SIG-M5 treated with dmso at 0.1 percent for 504 hours (cell line): ENCODE results near the gene OR8K5.
"Not testable (repeated sequence)": the region's sequence is repeated elsewhere in the genome, so short reads cannot be mapped to it uniquely, and the experiment has no call there.

ENCODE experiments used
- DNase-seq: peaks from one replicate; lab custom pipeline; 2025; ENCODE audit not compliant: unreplicated experiment; lab: John Stamatoyannopoulos, UW

OR8K5 gene

GRCh38 chr11:56160217-56160616 is at the start of gene OR8K5:
Gene OR8K5 (minus strand): TSS chr11:56160317. CDS start chr11:56160317, 0 bp downstream.
- no peak for DNase-seq

GRCh38 chr11:56207790-56208189 is 47.7 kb upstream of the OR8K5 start:
- DNase-seq = no peak

- DNase-seq = no peak
Measured at GRCh38 chr11:56197367-56197766, 37.2 kb upstream of the OR8K5 start.

- DNase-seq = no peak
Measured at GRCh38 chr11:56196705-56197104, 36.6 kb upstream of the OR8K5 start.

GRCh38 chr11:56188602-56189001 is 28.5 kb upstream of the OR8K5 start:
- no peak for DNase-seq

- DNase-seq = no peak
Measured at GRCh38 chr11:56183459-56183858, 23.3 kb upstream of the OR8K5 start.

GRCh38 chr11:56176318-56176717 is 16.2 kb upstream of the OR8K5 start, which contains the start of gene OR5J2:
Gene OR5J2 (plus strand): TSS chr11:56176618. CDS start chr11:56176618, 0 bp downstream.
- no peak for DNase-seq

- DNase-seq = no peak
Measured at GRCh38 chr11:56172256-56172830, 12.2 kb upstream of the OR8K5 start.

- no peak for DNase-seq
Measured at GRCh38 chr11:56163804-56164203, 3.7 kb upstream of the OR8K5 start.

- DNase-seq = no peak
Measured at GRCh38 chr11:56152333-56152732, 7.8 kb downstream of the OR8K5 start.

GRCh38 chr11:56151376-56151775 is 8.7 kb downstream of the OR8K5 start:
- no peak for DNase-seq

GRCh38 chr11:56143681-56144080 is 16.4 kb downstream of the OR8K5 start:
- DNase-seq = not testable (repeated sequence)

GRCh38 chr11:56140151-56140661 is 19.9 kb downstream of the OR8K5 start, which contains the start of gene OR8J3:
Gene OR8J3 (minus strand): TSS chr11:56140201. CDS start chr11:56137718, 2,483 bp downstream.
- DNase-seq = no peak

- DNase-seq = no peak
Measured at GRCh38 chr11:56122073-56122472, 38.0 kb downstream of the OR8K5 start, which contains the start of gene OR8H3. Gene OR8H3 (plus strand): TSS chr11:56122373. CDS start chr11:56122373, 0 bp downstream.
